ENCODE measurements around the gene LRP11. TPM values are rescaled to one million over a fixed set of nuclear protein-coding genes. Genes with fewer than 3 reads are reported as not detected.

The LRP11 gene
- total and polyA plus RNA-seq, 2 of the 13 experiments (the other 11 are each of a cell fraction or from before 2014, with no cell fraction given): 32.4 to 48.9 TPM

DNA sequence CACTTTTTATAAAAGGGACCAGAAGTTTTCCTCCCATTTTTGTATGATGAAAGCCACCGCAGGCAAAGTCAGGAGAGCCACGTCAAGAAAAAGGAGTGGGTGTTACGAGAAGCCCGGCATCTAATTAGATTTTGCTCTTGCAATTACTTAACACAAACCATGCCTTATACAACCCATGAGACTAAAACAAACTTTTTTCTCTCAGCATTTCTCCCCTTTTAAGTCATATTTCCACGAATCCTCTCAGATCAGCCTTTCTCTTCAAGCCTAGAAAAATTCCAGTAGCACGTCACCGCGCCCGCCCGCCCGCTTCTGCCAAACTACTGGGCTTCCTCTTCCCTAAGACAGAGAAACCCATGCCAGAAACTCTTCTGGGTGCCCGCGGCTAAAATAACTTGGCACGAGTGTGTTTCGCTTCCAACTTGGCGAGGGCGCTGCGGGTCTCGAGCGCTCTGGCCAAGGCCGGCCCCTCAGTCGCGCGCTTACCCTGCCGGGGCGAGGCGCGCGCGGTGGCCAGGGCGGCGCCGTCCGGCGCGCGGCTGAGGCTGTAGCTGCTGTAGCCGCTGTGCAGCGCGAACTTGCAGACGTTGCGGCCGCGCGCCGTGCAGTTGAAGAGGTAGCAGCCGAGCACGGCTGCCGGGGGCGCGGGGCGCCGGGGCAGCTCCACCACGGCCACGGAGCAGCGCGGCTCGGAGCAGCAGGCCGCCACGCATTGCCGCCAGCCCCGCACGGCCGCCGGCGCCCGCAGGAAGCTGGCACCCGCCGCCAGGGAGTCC lies 1.0 kb downstream of the LRP11 start (continued):
- TF ChIP-seq, protein P1, sequence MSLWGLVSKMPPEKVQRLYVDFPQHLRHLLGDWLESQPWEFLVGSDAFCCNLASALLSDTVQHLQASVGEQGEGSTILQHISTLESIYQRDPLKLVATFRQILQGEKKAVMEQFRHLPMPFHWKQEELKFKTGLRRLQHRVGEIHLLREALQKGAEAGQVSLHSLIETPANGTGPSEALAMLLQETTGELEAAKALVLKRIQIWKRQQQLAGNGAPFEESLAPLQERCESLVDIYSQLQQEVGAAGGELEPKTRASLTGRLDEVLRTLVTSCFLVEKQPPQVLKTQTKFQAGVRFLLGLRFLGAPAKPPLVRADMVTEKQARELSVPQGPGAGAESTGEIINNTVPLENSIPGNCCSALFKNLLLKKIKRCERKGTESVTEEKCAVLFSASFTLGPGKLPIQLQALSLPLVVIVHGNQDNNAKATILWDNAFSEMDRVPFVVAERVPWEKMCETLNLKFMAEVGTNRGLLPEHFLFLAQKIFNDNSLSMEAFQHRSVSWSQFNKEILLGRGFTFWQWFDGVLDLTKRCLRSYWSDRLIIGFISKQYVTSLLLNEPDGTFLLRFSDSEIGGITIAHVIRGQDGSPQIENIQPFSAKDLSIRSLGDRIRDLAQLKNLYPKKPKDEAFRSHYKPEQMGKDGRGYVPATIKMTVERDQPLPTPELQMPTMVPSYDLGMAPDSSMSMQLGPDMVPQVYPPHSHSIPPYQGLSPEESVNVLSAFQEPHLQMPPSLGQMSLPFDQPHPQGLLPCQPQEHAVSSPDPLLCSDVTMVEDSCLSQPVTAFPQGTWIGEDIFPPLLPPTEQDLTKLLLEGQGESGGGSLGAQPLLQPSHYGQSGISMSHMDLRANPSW (CRISPR knock-in tag; IDR thresholded peaks at IDR 0.05; ENCODE audit: borderline replicate concordance): no peak
- TF ChIP-seq TGIF2 (CRISPR knock-in tag; IDR thresholded peaks at IDR 0.05) (no peak), PCBP1 (IDR thresholded peaks at IDR 0.05; ENCODE audit: borderline replicate concordance, low read depth, low read length) (no peak), RFX5 (IDR thresholded peaks at IDR 0.05; ENCODE audit: low read depth, low read length) (no peak), ZNF672 (CRISPR knock-in tag; IDR thresholded peaks at IDR 0.05) (no peak), ZSCAN20 (CRISPR knock-in tag; IDR thresholded peaks at IDR 0.05; ENCODE audit: borderline replicate concordance) (peak; percentile 83), FOXA1 (IDR thresholded peaks at IDR 0.05) (no peak), FOXA1 (CRISPR knock-in tag; IDR thresholded peaks at IDR 0.05) (no peak), HNRNPLL (IDR thresholded peaks at IDR 0.05; ENCODE audit: low read depth, low read length, poor library complexity, severe bottlenecking) (peak; percentile 57), SKI (IDR thresholded peaks at IDR 0.05; ENCODE audit: partially characterized antibody) (peak; percentile 28), MED1 (CRISPR knock-in tag; IDR thresholded peaks at IDR 0.05) (no peak), SP140L (CRISPR knock-in tag; IDR thresholded peaks at IDR 0.05; ENCODE audit: borderline replicate concordance) (no peak), ZNF326 (CRISPR knock-in tag; IDR thresholded peaks at IDR 0.05; ENCODE audit: borderline replicate concordance) (no peak)
- TF ChIP-seq, protein P2, sequence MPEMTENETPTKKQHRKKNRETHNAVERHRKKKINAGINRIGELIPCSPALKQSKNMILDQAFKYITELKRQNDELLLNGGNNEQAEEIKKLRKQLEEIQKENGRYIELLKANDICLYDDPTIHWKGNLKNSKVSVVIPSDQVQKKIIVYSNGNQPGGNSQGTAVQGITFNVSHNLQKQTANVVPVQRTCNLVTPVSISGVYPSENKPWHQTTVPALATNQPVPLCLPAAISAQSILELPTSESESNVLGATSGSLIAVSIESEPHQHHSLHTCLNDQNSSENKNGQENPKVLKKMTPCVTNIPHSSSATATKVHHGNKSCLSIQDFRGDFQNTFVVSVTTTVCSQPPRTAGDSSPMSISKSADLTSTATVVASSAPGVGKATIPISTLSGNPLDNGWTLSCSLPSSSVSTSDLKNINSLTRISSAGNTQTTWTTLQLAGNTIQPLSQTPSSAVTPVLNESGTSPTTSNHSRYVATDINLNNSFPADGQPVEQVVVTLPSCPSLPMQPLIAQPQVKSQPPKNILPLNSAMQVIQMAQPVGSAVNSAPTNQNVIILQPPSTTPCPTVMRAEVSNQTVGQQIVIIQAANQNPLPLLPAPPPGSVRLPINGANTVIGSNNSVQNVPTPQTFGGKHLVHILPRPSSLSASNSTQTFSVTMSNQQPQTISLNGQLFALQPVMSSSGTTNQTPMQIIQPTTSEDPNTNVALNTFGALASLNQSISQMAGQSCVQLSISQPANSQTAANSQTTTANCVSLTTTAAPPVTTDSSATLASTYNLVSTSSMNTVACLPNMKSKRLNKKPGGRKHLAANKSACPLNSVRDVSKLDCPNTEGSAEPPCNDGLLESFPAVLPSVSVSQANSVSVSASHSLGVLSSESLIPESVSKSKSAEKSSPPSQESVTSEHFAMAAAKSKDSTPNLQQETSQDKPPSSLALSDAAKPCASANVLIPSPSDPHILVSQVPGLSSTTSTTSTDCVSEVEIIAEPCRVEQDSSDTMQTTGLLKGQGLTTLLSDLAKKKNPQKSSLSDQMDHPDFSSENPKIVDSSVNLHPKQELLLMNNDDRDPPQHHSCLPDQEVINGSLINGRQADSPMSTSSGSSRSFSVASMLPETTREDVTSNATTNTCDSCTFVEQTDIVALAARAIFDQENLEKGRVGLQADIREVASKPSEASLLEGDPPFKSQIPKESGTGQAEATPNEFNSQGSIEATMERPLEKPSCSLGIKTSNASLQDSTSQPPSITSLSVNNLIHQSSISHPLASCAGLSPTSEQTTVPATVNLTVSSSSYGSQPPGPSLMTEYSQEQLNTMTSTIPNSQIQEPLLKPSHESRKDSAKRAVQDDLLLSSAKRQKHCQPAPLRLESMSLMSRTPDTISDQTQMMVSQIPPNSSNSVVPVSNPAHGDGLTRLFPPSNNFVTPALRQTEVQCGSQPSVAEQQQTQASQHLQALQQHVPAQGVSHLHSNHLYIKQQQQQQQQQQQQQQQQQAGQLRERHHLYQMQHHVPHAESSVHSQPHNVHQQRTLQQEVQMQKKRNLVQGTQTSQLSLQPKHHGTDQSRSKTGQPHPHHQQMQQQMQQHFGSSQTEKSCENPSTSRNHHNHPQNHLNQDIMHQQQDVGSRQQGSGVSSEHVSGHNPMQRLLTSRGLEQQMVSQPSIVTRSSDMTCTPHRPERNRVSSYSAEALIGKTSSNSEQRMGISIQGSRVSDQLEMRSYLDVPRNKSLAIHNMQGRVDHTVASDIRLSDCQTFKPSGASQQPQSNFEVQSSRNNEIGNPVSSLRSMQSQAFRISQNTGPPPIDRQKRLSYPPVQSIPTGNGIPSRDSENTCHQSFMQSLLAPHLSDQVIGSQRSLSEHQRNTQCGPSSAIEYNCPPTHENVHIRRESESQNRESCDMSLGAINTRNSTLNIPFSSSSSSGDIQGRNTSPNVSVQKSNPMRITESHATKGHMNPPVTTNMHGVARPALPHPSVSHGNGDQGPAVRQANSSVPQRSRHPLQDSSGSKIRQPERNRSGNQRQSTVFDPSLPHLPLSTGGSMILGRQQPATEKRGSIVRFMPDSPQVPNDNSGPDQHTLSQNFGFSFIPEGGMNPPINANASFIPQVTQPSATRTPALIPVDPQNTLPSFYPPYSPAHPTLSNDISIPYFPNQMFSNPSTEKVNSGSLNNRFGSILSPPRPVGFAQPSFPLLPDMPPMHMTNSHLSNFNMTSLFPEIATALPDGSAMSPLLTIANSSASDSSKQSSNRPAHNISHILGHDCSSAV (CRISPR knock-in tag; IDR thresholded peaks at IDR 0.05; ENCODE audit: borderline replicate concordance): no peak; the same call in 1 of the 2 replicates
- TF ChIP-seq, protein P3, sequence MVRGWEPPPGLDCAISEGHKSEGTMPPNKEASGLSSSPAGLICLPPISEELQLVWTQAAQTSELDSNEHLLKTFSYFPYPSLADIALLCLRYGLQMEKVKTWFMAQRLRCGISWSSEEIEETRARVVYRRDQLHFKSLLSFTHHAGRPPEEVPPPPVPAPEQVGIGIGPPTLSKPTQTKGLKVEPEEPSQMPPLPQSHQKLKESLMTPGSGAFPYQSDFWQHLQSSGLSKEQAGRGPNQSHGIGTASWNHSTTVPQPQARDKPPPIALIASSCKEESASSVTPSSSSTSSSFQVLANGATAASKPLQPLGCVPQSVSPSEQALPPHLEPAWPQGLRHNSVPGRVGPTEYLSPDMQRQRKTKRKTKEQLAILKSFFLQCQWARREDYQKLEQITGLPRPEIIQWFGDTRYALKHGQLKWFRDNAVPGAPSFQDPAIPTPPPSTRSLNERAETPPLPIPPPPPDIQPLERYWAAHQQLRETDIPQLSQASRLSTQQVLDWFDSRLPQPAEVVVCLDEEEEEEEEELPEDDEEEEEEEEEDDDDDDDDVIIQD (CRISPR knock-in tag; IDR thresholded peaks at IDR 0.05; ENCODE audit: low read depth): no peak
- TF ChIP-seq, protein P4, sequence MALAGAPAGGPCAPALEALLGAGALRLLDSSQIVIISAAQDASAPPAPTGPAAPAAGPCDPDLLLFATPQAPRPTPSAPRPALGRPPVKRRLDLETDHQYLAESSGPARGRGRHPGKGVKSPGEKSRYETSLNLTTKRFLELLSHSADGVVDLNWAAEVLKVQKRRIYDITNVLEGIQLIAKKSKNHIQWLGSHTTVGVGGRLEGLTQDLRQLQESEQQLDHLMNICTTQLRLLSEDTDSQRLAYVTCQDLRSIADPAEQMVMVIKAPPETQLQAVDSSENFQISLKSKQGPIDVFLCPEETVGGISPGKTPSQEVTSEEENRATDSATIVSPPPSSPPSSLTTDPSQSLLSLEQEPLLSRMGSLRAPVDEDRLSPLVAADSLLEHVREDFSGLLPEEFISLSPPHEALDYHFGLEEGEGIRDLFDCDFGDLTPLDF (CRISPR knock-in tag; IDR thresholded peaks at IDR 0.05): no peak
